Measurements from ENCODE around the gene CDK4.

DNA sequence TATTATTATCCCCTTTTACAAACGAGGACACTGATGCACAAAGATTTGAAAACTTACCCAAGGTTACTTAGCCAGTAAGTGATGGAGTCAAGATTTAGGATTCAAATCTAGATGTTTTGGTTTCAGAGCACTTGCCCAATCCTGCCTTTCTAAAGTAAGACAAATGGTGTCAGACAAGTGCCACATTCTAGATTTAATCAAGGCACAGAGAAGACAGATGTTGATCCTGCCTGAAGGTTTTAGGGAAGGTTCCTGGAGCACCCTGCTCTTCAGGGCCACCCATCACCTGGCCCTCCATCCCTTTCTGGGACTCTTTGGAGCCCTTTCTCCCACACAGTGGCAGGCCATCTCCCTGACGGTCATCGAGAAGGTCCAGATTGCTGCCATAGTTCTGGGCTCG, 5.7 kb upstream of the CDK4 start:
- TF ChIP-seq, protein P1, sequence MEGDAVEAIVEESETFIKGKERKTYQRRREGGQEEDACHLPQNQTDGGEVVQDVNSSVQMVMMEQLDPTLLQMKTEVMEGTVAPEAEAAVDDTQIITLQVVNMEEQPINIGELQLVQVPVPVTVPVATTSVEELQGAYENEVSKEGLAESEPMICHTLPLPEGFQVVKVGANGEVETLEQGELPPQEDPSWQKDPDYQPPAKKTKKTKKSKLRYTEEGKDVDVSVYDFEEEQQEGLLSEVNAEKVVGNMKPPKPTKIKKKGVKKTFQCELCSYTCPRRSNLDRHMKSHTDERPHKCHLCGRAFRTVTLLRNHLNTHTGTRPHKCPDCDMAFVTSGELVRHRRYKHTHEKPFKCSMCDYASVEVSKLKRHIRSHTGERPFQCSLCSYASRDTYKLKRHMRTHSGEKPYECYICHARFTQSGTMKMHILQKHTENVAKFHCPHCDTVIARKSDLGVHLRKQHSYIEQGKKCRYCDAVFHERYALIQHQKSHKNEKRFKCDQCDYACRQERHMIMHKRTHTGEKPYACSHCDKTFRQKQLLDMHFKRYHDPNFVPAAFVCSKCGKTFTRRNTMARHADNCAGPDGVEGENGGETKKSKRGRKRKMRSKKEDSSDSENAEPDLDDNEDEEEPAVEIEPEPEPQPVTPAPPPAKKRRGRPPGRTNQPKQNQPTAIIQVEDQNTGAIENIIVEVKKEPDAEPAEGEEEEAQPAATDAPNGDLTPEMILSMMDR (IDR thresholded peaks at IDR 0.05; ENCODE audit: low read depth, low read length, missing input control), result no peak
- TF ChIP-seq GABPA (IDR thresholded peaks at IDR 0.05 in 1 of 2, conservative IDR thresholded peaks at IDR 0.05 in 1 of 2) (no peak), TAF1 (conservative IDR thresholded peaks at IDR 0.05) (no peak), RAD21 (IDR thresholded peaks at IDR 0.05) (no peak), YY1 (IDR thresholded peaks at IDR 0.05) (no peak), SP1 (IDR thresholded peaks at IDR 0.05) (no peak), JUND (IDR thresholded peaks at IDR 0.05) (no peak), EGR1 (IDR thresholded peaks at IDR 0.05; ENCODE audit: low read depth in 2 of 2) (no peak), HNF4G (IDR thresholded peaks at IDR 0.05) (no peak)
- TF ChIP-seq, protein P2, sequence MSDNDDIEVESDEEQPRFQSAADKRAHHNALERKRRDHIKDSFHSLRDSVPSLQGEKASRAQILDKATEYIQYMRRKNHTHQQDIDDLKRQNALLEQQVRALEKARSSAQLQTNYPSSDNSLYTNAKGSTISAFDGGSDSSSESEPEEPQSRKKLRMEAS (IDR thresholded peaks at IDR 0.05), result no peak
- TF ChIP-seq, protein P3, sequence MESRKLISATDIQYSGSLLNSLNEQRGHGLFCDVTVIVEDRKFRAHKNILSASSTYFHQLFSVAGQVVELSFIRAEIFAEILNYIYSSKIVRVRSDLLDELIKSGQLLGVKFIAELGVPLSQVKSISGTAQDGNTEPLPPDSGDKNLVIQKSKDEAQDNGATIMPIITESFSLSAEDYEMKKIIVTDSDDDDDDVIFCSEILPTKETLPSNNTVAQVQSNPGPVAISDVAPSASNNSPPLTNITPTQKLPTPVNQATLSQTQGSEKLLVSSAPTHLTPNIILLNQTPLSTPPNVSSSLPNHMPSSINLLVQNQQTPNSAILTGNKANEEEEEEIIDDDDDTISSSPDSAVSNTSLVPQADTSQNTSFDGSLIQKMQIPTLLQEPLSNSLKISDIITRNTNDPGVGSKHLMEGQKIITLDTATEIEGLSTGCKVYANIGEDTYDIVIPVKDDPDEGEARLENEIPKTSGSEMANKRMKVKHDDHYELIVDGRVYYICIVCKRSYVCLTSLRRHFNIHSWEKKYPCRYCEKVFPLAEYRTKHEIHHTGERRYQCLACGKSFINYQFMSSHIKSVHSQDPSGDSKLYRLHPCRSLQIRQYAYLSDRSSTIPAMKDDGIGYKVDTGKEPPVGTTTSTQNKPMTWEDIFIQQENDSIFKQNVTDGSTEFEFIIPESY (IDR thresholded peaks at IDR 0.05), result no peak
- TF ChIP-seq, protein P4, sequence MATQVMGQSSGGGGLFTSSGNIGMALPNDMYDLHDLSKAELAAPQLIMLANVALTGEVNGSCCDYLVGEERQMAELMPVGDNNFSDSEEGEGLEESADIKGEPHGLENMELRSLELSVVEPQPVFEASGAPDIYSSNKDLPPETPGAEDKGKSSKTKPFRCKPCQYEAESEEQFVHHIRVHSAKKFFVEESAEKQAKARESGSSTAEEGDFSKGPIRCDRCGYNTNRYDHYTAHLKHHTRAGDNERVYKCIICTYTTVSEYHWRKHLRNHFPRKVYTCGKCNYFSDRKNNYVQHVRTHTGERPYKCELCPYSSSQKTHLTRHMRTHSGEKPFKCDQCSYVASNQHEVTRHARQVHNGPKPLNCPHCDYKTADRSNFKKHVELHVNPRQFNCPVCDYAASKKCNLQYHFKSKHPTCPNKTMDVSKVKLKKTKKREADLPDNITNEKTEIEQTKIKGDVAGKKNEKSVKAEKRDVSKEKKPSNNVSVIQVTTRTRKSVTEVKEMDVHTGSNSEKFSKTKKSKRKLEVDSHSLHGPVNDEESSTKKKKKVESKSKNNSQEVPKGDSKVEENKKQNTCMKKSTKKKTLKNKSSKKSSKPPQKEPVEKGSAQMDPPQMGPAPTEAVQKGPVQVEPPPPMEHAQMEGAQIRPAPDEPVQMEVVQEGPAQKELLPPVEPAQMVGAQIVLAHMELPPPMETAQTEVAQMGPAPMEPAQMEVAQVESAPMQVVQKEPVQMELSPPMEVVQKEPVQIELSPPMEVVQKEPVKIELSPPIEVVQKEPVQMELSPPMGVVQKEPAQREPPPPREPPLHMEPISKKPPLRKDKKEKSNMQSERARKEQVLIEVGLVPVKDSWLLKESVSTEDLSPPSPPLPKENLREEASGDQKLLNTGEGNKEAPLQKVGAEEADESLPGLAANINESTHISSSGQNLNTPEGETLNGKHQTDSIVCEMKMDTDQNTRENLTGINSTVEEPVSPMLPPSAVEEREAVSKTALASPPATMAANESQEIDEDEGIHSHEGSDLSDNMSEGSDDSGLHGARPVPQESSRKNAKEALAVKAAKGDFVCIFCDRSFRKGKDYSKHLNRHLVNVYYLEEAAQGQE (IDR thresholded peaks at IDR 0.05), result no peak
- TF ChIP-seq, protein P5, sequence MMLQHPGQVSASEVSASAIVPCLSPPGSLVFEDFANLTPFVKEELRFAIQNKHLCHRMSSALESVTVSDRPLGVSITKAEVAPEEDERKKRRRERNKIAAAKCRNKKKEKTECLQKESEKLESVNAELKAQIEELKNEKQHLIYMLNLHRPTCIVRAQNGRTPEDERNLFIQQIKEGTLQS (IDR thresholded peaks at IDR 0.05), result no peak
